CD4-positive, alpha-beta T cell (primary cell): ENCODE results near the gene TCF12. TPM values are rescaled to one million over a fixed set of nuclear protein-coding genes. Genes with fewer than 3 reads are reported as not detected.

Experiments used
- ATAC-seq: fragments of 200-7000 bp; cut with Tn5 transposase; one replicate; pipeline ENCODE4 v1.10.0; 2022; ENCODE audit warnings: mild to moderate bottlenecking; ENCODE audit not compliant: poor library complexity
- CTCF ChIA-PET: fragments of 350-600 bp; sonication (Branson Sonifier 250); formaldehyde crosslinking; loops from one replicate; lab custom pipeline; 2021; ENCODE audit warnings: antibody characterized with exemption, inconsistent platforms; lab: Charles Lee
- POLR2A ChIA-PET: fragments of 350-600 bp; sonication (Branson Sonifier 250); formaldehyde crosslinking; loops from one replicate; lab custom pipeline; 2021; ENCODE audit warnings: antibody characterized with exemption, inconsistent platforms; lab: Charles Lee
- DNase-seq, 14 experiments: peaks; one replicate each; pipeline ENCODE4 v3.0.0-alpha.2; 2013 to 2020; ENCODE audit warnings: mixed read lengths in 2 of 14
- H3K27ac ChIP-seq, 2 donors: one replicate each; pipeline versions ENCODE4 v1.5.1 to v1.7.0; 2013; ENCODE audit warnings: low read length in 2 of 2, low read depth in 1 of 2, mild to moderate bottlenecking in 1 of 2
- H3K27me3 ChIP-seq, 2 experiments: 1 replicate in 1 of 2; 2 replicates in 1 of 2; pipeline versions ENCODE4 v1.6.1 to v1.7.0; 2013; ENCODE audit warnings: low read length in 2 of 2, control low read depth in 1 of 2, mild to moderate bottlenecking in 1 of 2, moderate library complexity in 1 of 2; ENCODE audit not compliant: insufficient read depth in 2 of 2, control insufficient read depth in 1 of 2
- H3K36me3 ChIP-seq: one replicate; pipeline ENCODE4 v1.6.1; 2013; ENCODE audit warnings: low read length, control low read depth; ENCODE audit not compliant: insufficient read depth
- H3K4me1 ChIP-seq: one replicate; pipeline ENCODE4 v1.6.1; 2013; ENCODE audit warnings: low read length, control low read depth; ENCODE audit not compliant: insufficient read depth
- H3K4me3 ChIP-seq: one replicate; pipeline ENCODE4 v1.5.1; 2013; ENCODE audit warnings: mild to moderate bottlenecking, low read length, moderate library complexity
- H3K9me3 ChIP-seq, 2 experiments: 1 replicate in 1 of 2; 2 replicates in 1 of 2; pipeline versions ENCODE4 v1.6.1 to v1.7.0; 2013; ENCODE audit warnings: low read length in 2 of 2, mild to moderate bottlenecking in 2 of 2, control low read depth in 1 of 2, moderate library complexity in 1 of 2; ENCODE audit not compliant: control insufficient read depth in 1 of 2, insufficient read depth in 1 of 2
- H3K27ac Mint-ChIP-seq: one replicate; pipeline ENCODE4 v1.8.0; 2020; ENCODE audit warnings: mixed read lengths
- H3K27me3 Mint-ChIP-seq: one replicate; pipeline ENCODE4 v1.8.0; 2021; ENCODE audit warnings: mixed read lengths
- H3K36me3 Mint-ChIP-seq: one replicate; pipeline ENCODE4 v1.8.0; 2021; ENCODE audit warnings: low read depth, mixed read lengths
- H3K4me1 Mint-ChIP-seq: one replicate; pipeline ENCODE4 v1.8.0; 2021; ENCODE audit warnings: low read depth, mixed read lengths
- H3K4me3 Mint-ChIP-seq: one replicate; pipeline ENCODE4 v1.8.0; 2020; ENCODE audit warnings: mild to moderate bottlenecking, mixed read lengths
- H3K9me3 Mint-ChIP-seq: one replicate; pipeline ENCODE4 v1.8.0; 2020; ENCODE audit warnings: mixed read lengths
- CTCF ChIP-seq: fragments of 200-600 bp; IDR thresholded peaks from one replicate; pipeline ENCODE4 v1.8.0; 2022; ENCODE audit warnings: antibody characterized with exemption, mild to moderate bottlenecking
- intact Hi-C, 2 experiments: fragments of 100-400 bp; cut with DNase I in 1 of 2; cut with micrococcal nuclease in 1 of 2; formaldehyde crosslinking; loops; one replicate each; pipeline versions ENCODE4 v1.15.1 to v1.9.0; 2023 to 2025; cut with DNase I, micrococcal nuclease
- total RNA-seq, 174 experiments: library from RNA in 2 of 174; stranded (reverse) in 2 of 174; gene quantifications; one replicate each; pipeline ENCODE4 v1.2.3 and lab custom pipeline; 2021 to 2026

TCF12 gene
- total RNA-seq, 2 experiments from 2014 or later, result 54.0 TPM

DNA sequence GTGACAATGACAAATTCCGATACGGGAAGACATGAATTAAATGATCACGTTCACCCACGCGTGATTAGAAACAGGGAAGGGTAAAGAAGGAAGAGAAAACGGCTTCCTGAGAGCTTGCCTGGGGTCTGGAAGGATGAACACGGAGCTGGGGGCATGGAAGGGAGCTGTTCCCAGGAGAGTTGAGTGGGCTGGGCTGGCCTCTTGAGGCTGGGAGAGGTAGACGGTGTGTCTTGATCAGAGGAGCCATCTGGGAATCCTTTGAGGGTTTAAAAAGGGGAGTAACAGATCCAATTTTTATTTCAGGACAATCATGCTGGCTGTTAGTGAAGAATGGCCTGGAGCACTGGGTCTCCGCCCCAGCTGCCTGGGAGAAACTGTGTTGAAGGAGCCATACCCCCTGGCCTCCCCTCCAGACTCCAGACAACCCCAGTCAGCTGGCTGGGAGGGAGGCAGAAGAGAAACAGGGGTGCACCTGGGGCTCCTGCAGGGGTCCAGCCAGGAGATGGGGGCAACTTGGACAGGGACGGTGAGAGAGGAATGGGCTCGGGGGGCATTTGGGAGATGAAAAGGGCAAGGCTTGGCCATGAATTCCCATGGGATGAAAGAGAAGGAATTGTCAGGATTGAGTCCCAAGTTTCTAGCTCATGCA, 404.3 kb downstream of the TCF12 start:
- TF ChIP-seq CTCF, result no peak
- Histone ChIP-seq H3K27me3 (no peaks in the 10 kb centered on the region), H3K4me3 (no peak overlapping the region), H3K9me3 (peaks cover 0 to 12% of the 10 kb centered on the region in 2 experiments), H3K36me3 (no peaks in the 10 kb centered on the region), H3K4me1 (no peaks in the 10 kb centered on the region), H3K27ac (no peak overlapping the region)
- CTCF ChIA-PET, result no interaction called here
- no peaks in the 10 kb centered on the region for H3K9me3 Mint-ChIP-seq
- H3K4me3 Mint-ChIP-seq, result no peak overlapping the region
- no peak for DNase-seq
- H3K36me3 Mint-ChIP-seq, result no peaks in the 10 kb centered on the region
- intact Hi-C loops, result no loop called here
- H3K27ac Mint-ChIP-seq, result no peak overlapping the region
- no peaks in the 10 kb centered on the region for H3K27me3 Mint-ChIP-seq
- POLR2A ChIA-PET, result no interaction called here
- H3K4me1 Mint-ChIP-seq, result no peaks in the 10 kb centered on the region
- ATAC-seq, result no peak

GRCh38 chr15:57323299-57323805, 404.9 kb downstream of the TCF12 start:
- no peaks in the 10 kb centered on the region for H3K4me1 Mint-ChIP-seq
- no peaks in the 10 kb centered on the region for H3K36me3 Mint-ChIP-seq
- H3K27ac ChIP-seq, result no peak overlapping the region
- no peaks in the 10 kb centered on the region for H3K27me3 ChIP-seq
- peaks cover 0 to 12% of the 10 kb centered on the region in 2 experiments for H3K9me3 ChIP-seq
- no peak overlapping the region for H3K27ac Mint-ChIP-seq
- intact Hi-C loops, result no loop called here
- H3K27me3 Mint-ChIP-seq, result peaks cover under 1% of the 10 kb centered on the region
- no peaks in the 10 kb centered on the region for H3K4me1 ChIP-seq
- H3K9me3 Mint-ChIP-seq, result no peaks in the 10 kb centered on the region
- ChIA-PET CTCF (no interaction called here), POLR2A (no interaction called here)
- no peaks in the 10 kb centered on the region for H3K36me3 ChIP-seq
- no peak for ATAC-seq
- no peak overlapping the region for H3K4me3 Mint-ChIP-seq
- DNase-seq, result no peak
- H3K4me3 ChIP-seq, result no peak overlapping the region
- TF ChIP-seq CTCF, result no peak

GRCh38 chr15:57323806-57324589, 405.6 kb downstream of the TCF12 start:
- Histone ChIP-seq H3K4me1 (no peaks in the 10 kb centered on the region), H3K27ac (no peak overlapping the region), H3K27me3 (no peaks in the 10 kb centered on the region), H3K9me3 (peaks cover 0 to 8% of the 10 kb centered on the region in 2 experiments), H3K36me3 (no peaks in the 10 kb centered on the region), H3K4me3 (no peak overlapping the region)
- Mint-ChIP-seq H3K27me3 (peaks cover 3% of the 10 kb centered on the region), H3K4me1 (no peaks in the 10 kb centered on the region), H3K4me3 (no peak overlapping the region), H3K9me3 (no peaks in the 10 kb centered on the region), H3K27ac (no peak overlapping the region), H3K36me3 (no peaks in the 10 kb centered on the region)
- CTCF ChIA-PET, result interaction anchor here (0.7 kb wide), 1 partner anchor 57 kb away, joined by 3 read pairs; no protein-coding TSS in a partner anchor
- POLR2A ChIA-PET, result no interaction called here
- TF ChIP-seq CTCF, result no peak
- intact Hi-C loops, result no loop called here
- ATAC-seq (peak; percentile 68), DNase-seq (peak in 5 of 14 experiments; percentile 12 to 40 (median 21))
